ENCODE measurements around the gene PDPN.

Gene PDPN

DNA sequence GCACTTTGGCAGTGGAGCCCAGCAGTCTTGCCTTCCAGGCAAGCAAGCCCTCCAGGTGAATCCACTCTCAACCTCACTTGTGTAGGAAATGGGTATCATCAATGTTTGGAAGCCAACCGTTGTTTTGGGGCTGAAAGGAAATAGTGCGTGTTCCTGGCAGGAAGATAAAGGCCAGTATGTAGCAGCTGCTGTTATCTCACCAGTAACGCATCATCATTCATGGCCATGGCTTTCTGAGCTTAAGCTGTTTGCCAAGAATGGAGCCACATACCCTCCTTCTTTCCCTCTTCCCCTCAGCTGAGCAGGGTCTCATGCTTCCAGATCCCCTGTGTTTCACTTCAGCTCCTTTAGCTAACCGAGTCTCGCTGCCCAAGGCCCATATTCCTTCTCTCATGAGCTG lies 2.2 kb upstream of the PDPN start:
- no peak for DNase-seq

DNA sequence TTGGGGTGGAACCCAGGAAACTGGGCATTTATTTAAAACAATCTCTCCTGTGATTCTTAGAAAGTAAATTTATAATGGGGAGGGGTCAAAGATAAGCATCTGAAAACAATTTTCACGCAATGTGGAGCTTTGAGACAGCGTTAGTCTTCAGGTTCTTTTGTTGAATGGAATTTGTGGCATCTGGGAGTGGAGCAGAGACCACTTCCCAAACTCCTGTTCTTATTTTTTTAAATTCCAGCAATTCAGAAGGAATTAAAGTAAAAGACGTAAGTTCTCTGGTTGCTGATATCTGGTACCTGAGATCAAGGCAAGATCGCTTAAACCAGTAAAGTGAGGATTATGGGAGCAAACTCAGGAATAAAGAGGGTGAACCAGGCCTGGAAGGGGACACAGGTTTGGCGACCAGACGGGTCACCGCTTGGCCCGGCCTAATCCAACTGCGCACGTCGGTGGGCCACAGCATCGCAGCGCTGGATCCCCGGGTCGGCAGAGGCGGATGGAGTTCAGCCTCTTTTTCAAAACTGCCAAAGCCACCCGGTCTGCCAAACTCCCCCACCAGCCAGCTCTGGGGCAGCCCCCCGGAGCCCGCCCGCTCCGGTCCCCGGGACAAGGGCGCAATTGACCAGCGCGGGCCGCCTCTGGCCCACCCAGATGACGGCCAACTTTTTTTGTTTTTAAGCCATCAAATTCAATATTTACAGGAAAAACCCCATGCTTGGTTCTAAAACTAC lies 754 bp upstream of the PDPN start:
- no peak for DNase-seq

DNA sequence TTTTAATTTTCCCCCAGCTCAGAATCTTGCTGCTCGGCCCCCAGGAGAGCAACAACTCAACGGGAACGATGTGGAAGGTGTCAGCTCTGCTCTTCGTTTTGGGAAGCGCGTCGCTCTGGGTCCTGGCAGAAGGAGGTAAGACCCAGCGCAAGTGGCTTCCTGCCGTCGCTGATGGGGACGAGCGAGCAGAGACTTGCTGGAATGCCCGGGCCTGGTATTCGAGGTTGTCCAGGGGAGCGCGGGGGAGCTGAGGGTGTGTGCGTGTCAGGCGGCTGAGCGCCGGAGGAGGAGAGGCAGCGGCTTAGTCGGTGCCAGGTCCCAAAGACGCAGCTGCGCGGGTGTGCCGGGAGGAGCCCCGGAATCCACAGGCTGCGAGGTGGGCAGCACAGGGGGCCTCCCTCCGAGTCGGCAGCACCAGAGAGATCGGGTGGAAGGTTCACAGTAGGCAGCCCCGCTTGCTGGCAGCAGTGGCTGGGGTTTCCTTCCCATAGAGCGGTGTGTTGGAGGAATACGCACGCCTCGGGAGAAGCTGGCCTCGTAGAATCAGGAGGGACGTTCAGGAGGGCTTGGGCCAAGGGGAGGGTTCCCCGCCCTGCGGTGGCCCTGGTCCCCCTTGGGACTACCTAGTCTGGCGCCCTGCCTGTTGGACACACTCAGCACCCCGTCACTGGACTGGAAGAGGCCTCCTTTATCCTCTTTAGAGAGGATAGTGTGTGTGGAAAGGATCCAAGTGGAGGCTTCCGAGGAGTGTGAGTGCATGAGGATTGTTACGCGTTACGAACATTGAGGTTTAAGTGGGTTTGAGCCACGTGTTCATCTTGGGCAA lies 547 bp downstream of the PDPN start:
- DNase-seq: no peak

DNA sequence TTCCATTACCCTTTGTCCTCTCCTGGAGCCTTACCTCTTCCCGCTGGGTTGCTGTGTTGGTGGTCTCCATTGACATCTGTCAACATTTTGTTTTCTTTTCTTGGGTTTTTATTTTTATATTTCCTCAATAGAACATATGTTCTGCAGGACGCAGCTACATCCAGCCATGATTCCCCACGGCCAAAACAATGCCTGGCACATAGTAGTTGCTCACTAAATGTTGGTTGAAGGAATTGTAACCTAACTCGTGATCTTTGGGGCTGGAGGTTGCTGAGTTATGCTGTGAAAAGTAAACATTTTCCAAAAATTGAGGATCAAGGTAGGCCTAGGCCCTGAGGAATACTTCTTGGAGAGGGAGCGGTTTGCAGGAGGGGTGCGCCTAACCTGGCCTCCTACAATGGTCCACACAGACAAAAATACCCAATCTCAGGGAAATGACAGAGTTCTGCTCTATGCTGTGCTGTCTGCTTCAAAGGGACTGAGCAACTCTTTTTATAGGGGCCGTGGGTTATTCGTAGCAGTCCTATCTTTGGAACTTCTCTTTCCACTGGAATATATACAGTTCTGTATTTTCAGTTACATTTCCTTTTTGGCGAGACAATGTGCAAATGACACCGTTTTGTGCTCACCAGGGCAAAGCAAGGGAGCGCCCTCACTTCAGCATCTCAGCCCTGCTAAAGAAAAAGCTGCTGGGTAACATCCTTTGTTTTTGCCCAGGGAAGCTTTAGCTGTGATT lies 1.4 kb downstream of the PDPN start:
- no peak for DNase-seq

DNA sequence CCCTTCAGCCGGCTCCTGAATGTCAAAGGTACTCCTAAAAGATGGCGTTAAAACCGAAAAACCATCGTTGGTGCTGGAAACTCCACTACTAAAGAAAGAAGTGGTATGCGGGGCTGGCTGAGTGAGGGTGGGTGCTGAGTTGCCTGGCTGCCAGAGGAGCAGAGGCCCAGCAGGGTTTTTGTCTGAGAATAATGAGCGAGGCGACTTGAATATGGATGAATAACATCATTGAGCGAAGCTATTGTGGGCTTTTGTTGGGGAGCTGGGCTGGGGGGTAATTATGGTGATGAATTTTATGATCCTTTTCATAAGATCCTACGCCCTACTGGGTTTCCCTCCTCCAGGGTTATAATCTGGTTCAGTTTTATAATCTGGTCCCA lies 2.0 kb downstream of the PDPN start:
- DNase-seq: no peak

DNA sequence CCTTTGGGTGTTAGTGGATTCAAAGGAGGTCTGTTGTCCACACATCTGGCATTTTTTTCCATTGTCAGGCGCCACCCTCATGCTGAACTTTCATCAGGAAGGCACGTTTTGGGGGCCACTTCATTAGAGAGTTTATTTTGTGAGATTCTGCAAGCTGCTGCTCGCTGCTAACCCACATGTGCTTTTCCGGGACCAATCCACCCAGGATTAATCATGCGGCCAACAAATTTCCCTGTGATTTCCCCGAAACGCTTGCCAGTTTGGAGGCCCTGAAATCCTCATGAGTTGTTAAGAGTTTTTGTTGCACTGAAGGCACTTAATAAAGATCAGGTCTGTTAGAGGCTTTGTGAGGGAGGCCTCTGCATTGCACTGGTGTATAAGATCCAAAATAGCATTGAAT lies 2.4 kb downstream of the PDPN start:
- no peak for DNase-seq

DNA sequence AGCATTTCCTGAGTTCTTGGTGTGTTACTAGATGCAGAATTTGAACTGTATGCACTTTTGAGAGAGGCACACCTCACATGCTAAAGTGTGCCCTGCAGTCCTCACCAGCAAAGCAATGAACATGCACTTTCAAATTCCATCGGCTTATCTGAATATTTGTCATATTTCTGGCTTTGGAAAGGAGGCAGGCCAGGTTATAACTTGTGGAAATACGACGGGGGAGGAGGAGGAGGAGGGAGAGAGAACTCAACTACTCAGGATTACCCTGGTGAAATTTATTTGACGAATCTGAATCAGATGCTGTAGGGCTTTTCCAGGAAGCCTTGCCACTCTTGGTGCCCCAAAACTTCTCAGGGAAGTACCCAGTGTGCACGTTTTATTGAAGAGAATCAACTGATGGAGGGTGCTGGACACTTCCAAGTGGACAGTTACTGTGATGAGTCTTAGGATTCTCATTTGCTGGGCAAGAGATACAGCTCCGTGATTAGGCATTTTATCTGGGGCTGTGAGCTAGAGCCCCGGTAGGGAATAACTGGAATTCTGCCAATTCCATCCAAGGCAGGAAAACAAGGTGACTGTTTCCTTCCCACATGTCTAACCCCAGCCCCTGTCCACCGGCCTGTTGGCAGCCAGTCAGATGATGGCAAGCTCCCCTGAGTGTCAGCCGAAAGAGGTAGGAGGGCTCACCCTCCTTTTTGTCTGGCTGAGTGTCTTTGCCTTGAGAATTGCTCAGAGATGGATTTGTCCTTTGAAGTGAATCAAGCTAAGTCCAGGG lies 3.8 kb downstream of the PDPN start:
- DNase-seq: no peak

DNA sequence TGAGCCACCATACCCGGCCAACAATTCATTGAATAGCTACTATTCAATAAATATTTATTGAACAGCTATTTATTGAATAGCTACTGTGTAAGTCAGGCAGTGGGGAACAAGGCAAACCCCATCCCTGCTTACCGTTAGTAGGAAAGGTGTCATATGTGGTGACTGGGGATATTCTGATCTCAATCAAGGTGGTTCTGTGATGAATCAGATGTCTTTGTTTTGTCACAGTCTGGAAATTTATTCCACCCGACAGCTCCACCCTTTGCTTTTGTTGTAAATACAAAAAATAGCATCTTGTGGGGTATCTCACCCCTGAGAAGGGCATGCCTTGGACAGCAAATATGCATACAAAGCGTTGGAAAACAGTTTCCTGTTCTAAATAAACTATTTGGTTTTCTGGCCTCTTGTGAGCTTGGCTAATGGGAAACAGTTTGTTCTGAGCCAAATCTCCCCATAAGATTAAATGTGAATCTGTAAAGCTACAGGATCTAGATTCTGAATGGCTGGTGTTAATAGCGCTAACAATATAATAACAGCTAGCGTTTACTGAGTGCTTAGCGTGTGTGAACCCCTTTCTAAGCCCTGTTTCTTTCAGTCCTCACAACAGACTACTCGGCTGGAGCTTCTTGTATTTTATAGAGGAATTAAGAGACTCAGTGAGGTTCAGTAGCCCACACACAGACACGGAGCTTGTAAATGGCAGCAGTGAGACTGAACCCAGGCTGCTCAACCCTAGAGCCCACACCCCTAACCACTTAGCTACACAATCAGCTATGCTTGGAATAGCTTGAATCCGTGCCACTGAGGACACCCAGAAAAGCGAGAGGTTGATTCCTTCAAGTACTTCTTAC lies 5.5 kb downstream of the PDPN start:
- DNase-seq: no peak

DNA sequence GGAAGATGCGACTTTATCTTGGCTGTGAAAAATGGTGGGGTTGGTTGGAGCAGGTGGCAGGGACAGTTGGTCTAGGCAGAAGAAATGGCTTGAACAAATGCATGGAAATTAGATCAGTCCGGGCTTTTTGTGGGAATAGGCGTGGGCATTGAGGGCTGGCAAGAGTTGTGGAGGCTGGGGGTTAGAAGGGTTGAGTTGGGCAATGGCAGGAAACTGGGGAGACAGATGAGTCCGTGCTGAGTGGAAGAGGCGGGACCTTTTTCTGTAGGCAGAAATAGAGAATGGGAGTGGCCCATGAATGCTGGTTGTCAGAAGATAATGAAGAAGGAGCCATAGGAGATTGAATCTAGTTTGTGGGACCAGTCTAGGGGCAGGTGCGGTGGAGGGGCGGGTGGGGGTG lies 6.9 kb downstream of the PDPN start:
- DNase-seq: no peak

DNA sequence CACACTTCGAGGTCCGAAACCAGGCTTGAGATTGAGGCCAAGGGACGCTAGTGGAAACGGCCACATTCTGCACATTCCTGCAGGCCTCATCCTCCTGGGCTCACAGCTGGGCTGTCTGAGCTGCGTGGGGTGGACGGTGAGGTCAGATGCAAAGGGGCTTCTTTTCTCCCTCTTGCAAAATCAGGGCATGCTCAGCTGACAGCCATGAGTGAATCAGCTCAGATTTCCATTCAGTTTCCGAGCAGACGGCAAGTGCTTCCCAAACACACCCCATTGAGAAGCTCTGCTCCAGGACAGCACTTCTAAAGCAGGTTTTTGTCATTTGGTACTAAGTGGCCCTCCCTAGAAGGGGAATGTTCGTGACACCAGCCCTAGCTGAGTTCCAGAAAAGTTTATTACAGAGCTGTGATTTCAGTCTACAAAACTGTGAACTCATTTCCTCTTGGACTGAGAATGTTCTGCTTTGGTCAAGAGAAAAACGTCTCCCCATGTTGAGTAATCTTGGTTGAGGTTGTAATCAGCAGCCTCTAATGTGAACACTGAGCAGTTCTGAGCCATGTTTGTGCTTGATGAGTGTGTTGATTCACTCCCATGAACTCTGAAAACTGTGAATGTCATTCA lies 10.0 kb downstream of the PDPN start:
- no peak for DNase-seq

DNA sequence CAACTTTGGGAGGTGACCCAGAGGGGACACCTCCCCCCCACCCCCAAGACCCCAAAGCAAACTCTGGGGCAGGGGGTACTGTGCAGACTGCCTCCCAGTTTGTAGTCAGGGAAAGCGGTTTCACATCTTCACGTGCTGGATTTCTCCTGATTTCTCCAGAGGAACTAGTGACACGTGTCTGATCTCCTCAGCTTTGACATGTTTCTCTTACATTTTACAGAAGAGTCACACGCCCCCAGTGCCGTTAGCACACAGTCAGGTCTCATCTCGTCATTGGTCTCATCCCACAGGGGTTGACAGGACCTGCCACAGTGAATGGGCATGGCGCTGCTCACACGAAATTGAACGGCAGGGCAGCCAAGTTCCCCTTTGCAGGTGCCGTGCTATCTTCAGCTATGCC lies 11.8 kb downstream of the PDPN start:
- DNase-seq: no peak

DNA sequence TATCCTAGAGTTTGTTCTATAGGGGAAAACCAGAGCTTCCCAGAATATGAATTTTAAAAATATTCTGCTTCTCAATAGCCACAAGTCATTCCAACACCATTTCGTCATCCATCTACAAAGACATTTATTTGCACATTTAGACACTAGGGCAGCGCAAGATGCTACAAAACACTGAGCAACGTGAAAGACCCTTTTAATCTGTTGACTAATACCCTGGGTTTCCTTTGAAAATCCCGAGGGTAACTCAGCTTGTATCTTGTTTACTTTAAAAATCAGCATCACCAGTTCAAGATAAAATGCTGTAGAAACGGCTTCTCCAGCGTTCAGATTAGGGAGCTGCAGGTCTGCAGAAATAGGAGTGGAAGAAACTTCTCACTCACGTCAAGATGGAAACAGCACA lies 13.5 kb downstream of the PDPN start:
- no peak for DNase-seq

DNA sequence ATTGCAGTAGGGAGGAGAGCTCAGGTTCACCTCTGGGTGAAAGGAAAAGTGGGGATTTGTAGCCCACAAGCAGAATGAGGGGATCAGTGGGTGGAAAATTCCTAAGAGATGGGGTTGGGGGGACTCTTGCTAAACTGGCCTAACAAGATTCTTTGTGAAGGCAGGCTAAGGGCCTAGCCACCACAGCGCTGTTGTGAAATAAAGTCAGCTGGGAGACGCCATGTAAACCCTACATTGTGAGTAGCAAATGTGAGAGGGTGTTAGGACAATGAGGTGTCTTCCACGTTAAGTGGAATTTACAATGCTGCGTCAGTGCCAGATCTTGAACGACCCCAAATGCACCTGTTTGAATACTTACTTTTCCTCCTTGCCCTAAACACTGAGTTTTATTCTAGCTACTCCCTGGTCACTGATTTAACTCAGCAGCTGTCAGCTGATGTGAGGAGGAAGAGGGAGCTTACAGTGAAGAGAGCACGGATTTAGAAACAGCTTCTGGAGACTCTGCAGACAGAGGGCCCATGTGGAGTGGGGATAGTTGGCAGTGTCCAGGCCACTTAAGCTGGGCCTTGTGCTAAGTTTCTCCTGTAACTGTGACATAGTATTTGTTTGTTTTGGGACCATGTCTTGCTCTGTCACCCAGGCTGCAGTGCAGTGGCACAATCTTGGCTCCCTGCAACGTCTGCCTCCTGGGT lies 17.3 kb downstream of the PDPN start:
- no peak for DNase-seq

DNA sequence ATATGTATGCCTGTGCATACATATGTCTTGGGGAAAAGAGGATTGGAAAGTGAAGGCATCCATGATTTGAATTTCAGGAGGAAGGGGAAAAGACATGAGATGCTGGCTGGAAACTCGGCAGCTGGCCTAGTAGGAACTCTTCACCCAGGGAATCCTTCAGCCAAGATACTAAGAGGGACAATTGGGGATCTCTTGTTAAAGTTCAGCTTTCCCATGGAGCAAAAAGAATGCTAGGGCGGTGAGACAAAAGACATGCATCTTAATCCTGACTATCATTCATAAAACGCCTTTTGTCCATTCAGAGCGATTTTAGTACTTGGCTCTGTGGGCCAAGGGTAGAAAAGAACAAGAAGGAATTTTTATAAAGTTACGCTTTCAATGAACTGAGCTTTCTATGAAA lies 20.5 kb downstream of the PDPN start:
- DNase-seq: no peak

DNA sequence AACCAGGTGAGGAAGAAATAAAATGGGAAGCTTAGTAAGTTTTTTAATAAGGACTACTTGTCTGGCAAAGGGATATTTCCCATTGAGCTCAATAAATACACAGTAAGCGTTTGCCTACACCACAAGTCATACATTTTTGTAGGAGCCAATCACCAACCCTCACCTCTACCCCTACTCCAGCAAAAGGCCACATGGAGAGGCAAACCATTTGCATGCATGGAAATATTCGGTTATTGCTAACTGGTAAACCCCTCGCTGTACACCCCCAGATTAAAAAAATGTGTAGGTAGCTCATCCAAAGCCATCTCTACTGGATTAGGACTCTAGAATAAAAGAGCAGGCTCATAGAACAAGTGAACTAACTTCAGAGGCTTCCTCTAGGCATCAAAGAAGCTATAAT lies 21.1 kb downstream of the PDPN start:
- DNase-seq: no peak

DNA sequence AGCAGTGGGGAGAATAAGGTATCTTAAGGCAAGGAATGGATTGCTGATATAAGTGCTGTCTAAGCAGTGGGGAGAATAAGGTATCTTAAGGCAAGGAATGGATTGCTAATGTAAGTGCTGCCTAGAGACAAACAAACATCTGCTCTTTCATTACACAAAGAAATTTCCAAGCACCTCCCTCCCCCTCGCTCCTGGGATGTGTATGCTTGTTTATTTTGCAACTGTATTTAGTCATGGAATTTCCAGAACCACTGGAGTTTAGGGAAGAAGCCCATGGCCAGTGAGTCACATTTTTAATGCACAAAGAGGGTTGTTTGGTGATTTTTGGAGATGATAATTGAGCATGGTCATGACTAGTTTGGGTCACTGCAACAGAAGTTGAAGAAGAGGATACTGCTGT lies 21.5 kb downstream of the PDPN start:
- no peak for DNase-seq

DNA sequence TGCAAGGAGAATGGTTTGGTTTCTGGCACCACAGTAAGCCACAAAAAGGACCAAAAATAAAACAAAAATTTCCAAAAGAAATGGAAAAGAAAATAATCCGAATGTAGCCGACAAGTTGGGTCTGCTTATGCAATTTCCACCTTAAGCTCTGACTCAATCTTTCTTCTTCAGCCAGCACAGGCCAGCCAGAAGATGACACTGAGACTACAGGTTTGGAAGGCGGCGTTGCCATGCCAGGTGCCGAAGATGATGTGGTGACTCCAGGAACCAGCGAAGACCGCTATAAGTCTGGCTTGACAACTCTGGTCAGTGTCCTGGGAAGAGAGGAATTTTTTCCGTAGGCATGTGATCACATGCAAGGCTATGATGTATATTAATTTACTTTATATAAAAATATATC lies 23.4 kb downstream of the PDPN start:
- DNase-seq: no peak

DNA sequence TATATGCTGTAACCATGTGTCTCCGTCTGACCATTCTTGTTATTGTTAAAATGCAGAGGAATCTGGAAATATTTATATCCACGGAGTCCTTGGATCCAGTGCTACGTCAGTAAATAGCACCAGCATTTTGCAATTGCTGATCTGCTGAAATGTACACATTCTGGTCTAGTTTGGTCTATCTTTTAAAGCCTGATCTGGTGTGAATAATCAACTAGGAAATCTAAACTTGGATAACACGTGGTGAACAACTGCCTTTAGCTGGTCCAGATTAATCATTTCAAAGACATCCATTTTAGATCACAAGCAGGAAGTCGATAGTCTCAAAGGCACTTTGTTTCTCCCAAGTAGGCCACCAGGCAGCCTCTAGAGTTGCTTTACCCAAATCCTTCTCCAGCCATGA lies 32.6 kb downstream of the PDPN start:
- no peak for DNase-seq

DNA sequence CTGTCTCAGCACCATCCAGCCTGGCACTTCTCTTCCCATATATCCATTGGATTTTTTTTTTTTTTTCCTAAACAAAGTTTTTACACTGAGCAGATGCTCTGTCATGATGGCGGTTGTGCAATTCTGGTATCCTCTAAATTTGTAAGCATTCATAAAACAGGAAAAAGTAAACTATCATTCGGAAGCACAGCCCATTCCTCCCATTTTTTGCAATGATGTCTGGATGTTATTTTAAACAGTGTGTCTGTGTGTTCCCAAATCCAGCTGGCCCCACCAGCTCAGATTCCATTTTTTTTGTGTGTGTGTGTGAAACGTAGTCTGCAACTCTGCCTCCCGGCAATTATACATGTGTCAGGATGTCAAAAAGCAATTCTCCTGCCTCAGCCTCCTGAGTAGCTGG lies 33.5 kb downstream of the PDPN start:
- DNase-seq: no peak

DNA sequence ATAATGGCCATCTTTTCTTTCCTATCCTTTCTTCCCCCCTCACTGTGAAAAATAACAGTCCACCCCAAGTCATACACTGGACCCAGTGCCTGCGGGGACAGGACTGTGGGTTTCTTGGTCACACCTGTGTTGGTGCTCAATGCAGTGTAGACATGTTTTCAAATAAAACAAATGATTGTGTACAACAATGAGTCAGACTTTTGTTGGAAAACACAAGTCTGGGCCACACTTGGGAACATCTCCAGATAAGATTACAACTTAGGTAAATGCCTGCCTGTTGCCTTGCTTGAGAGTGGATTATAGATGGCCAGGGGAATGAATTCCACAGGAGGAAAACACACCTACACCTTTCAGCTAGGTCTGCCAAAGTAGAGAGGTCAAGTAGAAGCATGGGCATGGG lies 34.1 kb downstream of the PDPN start:
- no peak for DNase-seq

DNA sequence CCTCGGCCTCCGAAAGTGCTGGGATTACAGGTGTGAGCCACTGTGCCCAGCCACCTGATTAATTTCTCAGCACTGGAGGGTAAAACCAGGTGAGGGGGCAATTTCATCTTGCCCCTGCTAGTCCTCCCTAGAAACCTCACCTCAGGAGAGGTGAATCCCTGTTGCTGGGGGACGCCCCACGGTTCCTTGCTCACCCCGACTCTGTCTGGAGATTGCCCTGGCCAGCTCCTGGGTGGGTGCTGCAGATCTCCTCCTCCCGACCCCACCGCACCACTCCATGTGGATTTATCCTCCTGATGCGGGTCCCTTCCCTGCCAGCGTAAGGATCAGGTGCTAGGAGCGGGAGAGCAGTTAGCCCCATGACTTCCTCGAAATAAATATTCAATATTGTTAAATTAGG lies 34.9 kb downstream of the PDPN start:
- no peak for DNase-seq
